ENCODE measurements around the gene SHISAL2A. TPM values are rescaled to one million over a fixed set of nuclear protein-coding genes. Genes with fewer than 3 reads are reported as not detected.

The SHISAL2A gene
- polyA plus RNA-seq, 1 of the 3 experiments (the other 2 are of a cell fraction), result 0.07 TPM

DNA sequence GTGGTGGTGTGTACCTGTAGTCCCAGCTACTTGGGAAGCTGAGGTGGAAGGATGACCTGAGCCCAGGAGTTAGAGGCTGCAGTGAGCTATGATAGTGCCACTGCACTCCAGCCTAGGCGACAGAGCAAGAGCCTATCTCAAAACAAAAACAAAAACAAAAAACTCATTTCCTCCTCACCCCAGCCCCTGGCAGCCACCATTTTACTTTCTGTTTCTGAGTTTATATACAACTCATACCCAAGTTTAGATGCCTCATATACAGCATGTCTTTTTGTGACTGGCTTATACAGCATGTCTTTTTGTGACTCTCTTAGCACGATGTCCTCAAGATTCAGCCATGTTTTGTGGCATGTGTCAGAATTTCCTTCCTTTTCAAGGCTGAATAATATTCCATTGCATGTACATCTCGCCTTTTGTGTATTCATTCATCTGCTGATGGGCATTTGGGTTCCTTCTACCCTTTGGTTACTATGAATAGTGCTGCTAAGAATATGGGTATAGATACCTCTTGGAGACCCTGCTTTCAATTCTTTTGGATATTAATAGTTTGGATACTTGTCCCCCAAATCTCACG is 50.5 kb downstream of the SHISAL2A start:
- Histone ChIP-seq H3K9me2 (no peaks in the 10 kb centered on the region), H3F3A (replicated peaks; ENCODE audit: insufficient read depth) (peaks cover 4% of the 10 kb centered on the region), H3K9ac (no peak overlapping the region), H3K4me3 (ENCODE audit: low read depth in 2 of 2, low read length in 1 of 2) (no peak overlapping the region), H3K27ac (ENCODE audit: low read depth in 2 of 2, low read length in 1 of 2) (no peak overlapping the region), H3K27me3 (ENCODE audit: insufficient read depth) (no peaks in the 10 kb centered on the region), H2AFZ (ENCODE audit: low read depth) (no peak overlapping the region), H4K20me1 (ENCODE audit: insufficient read depth) (no peaks in the 10 kb centered on the region), H3K79me2 (ENCODE audit: insufficient read depth) (no peaks in the 10 kb centered on the region), H3K36me3 (replicated peaks in 1 of 2; ENCODE audit: control insufficient read depth in 1 of 2, insufficient read depth in 2 of 2, low read length in 1 of 2) (peaks cover 19 to 22% of the 10 kb centered on the region in 2 experiments), H3K4me2 (no peak overlapping the region), H3K4me1 (ENCODE audit: control insufficient read depth in 1 of 2, insufficient read depth in 2 of 2, low read depth in 1 of 2, low read length in 1 of 2) (no peaks in the 10 kb centered on the region), H3K9me3 (no peaks in the 10 kb centered on the region)
- TF ChIP-seq, protein P1, sequence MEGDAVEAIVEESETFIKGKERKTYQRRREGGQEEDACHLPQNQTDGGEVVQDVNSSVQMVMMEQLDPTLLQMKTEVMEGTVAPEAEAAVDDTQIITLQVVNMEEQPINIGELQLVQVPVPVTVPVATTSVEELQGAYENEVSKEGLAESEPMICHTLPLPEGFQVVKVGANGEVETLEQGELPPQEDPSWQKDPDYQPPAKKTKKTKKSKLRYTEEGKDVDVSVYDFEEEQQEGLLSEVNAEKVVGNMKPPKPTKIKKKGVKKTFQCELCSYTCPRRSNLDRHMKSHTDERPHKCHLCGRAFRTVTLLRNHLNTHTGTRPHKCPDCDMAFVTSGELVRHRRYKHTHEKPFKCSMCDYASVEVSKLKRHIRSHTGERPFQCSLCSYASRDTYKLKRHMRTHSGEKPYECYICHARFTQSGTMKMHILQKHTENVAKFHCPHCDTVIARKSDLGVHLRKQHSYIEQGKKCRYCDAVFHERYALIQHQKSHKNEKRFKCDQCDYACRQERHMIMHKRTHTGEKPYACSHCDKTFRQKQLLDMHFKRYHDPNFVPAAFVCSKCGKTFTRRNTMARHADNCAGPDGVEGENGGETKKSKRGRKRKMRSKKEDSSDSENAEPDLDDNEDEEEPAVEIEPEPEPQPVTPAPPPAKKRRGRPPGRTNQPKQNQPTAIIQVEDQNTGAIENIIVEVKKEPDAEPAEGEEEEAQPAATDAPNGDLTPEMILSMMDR (IDR thresholded peaks at IDR 0.05), result no peak
- TF ChIP-seq, protein P2, sequence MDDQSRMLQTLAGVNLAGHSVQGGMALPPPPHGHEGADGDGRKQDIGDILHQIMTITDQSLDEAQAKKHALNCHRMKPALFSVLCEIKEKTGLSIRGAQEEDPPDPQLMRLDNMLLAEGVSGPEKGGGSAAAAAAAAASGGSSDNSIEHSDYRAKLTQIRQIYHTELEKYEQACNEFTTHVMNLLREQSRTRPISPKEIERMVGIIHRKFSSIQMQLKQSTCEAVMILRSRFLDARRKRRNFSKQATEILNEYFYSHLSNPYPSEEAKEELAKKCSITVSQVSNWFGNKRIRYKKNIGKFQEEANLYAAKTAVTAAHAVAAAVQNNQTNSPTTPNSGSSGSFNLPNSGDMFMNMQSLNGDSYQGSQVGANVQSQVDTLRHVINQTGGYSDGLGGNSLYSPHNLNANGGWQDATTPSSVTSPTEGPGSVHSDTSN (IDR thresholded peaks at IDR 0.05), result no peak
- no peak for TF ChIP-seq ZBTB33 (IDR thresholded peaks at IDR 0.05; ENCODE audit: borderline replicate concordance, low read depth)
- TF ChIP-seq EZH2phosphoT487 (IDR thresholded peaks at IDR 0.05; ENCODE audit: borderline replicate concordance, low read depth), result no peak
- WGBS (ENCODE audit: low lambda C conversion rate), result 94% methylated on average over 4 of the region's 4 CpGs
- ChIA-PET POLR2A (no interaction called here), CTCF (no interaction called here)
- DNase-seq, result no peak

GRCh38 chr1:52684545-52684944 is 51.6 kb downstream of the SHISAL2A start:
- no peak for TF ChIP-seq ELF1 (IDR thresholded peaks at IDR 0.05)
- no peak for TF ChIP-seq NFIC (IDR thresholded peaks at IDR 0.05; ENCODE audit: borderline replicate concordance)
- no peak for TF ChIP-seq CHD2 (IDR thresholded peaks at IDR 0.05; ENCODE audit: low read length, partially characterized antibody)
- no peak for TF ChIP-seq MXI1 (IDR thresholded peaks at IDR 0.05; ENCODE audit: low read depth, low read length)
- CTCF ChIA-PET, result interaction anchor here (2.4 to 2.7 kb wide), 2 partner anchors 131 to 280 kb away, joined by 14 to 15 read pairs; partner anchors contain the start of genes ORC1, PRPF38A and TUT4
- Histone ChIP-seq H4K20me1 (ENCODE audit: insufficient read depth) (no peaks in the 10 kb centered on the region), H3F3A (replicated peaks; ENCODE audit: insufficient read depth) (peaks cover 4% of the 10 kb centered on the region), H3K79me2 (ENCODE audit: insufficient read depth) (no peaks in the 10 kb centered on the region), H2AFZ (ENCODE audit: low read depth) (no peak overlapping the region), H3K27ac (ENCODE audit: low read depth in 2 of 2, low read length in 1 of 2) (no peak overlapping the region), H3K4me2 (no peak overlapping the region), H3K27me3 (ENCODE audit: insufficient read depth) (no peaks in the 10 kb centered on the region), H3K9me3 (no peaks in the 10 kb centered on the region), H3K36me3 (replicated peaks in 1 of 2; ENCODE audit: control insufficient read depth in 1 of 2, insufficient read depth in 2 of 2, low read length in 1 of 2) (peaks cover 22 to 23% of the 10 kb centered on the region in 2 experiments), H3K4me1 (ENCODE audit: control insufficient read depth in 1 of 2, insufficient read depth in 2 of 2, low read depth in 1 of 2, low read length in 1 of 2) (no peaks in the 10 kb centered on the region), H3K9me2 (no peaks in the 10 kb centered on the region), H3K4me3 (ENCODE audit: low read depth in 2 of 2, low read length in 1 of 2) (no peak overlapping the region), H3K9ac (no peak overlapping the region)
- POLR2A ChIA-PET, result no interaction called here
- WGBS (ENCODE audit: low lambda C conversion rate), result 90% methylated on average over 1 of the region's 1 CpG
- DNase-seq, result no peak

Measured in SK-N-SH (cell line).